GM21526 (cell line): ENCODE results near the gene GABRA1.

Experiments
- ATAC-seq: cut with Tn5 transposase; IDR thresholded peaks from one replicate; pipeline ENCODE4 v1.9.1; 2021; ENCODE audit warnings: moderate library complexity; ENCODE audit not compliant: unreplicated experiment, low FRiP score

GABRA1 gene

GRCh38 chr5:161847941-161848391 is at the start of gene GABRA1:
Gene GABRA1 (plus strand): TSS chr5:161848120. CDS start chr5:161850811, 2,691 bp downstream.
- no peak for ATAC-seq

GRCh38 chr5:161799316-161799715 is 48.6 kb upstream of the GABRA1 start:
- no peak for ATAC-seq

- ATAC-seq, result no peak
Observed at GRCh38 chr5:161804263-161804662, 43.7 kb upstream of the GABRA1 start.

- no peak for ATAC-seq
Observed at GRCh38 chr5:161846746-161847145, 1.2 kb upstream of the GABRA1 start.

- no peak for ATAC-seq
Observed at GRCh38 chr5:161847447-161847846, 473 bp upstream of the GABRA1 start.

GRCh38 chr5:161850491-161850890 is 2.6 kb downstream of the GABRA1 start:
- ATAC-seq, result no peak

GRCh38 chr5:161851691-161852299 is 3.9 kb downstream of the GABRA1 start:
- no peak for ATAC-seq

- no peak for ATAC-seq
Observed at GRCh38 chr5:161857358-161857757, 9.4 kb downstream of the GABRA1 start.

- no peak for ATAC-seq
Observed at GRCh38 chr5:161863259-161863658, 15.3 kb downstream of the GABRA1 start.

GRCh38 chr5:161863811-161864210 is 15.9 kb downstream of the GABRA1 start:
- ATAC-seq, result no peak

GRCh38 chr5:161865510-161865909 is 17.6 kb downstream of the GABRA1 start:
- no peak for ATAC-seq

- ATAC-seq, result no peak
Observed at GRCh38 chr5:161889971-161890370, 42.1 kb downstream of the GABRA1 start.

GRCh38 chr5:161895514-161895913 is 47.6 kb downstream of the GABRA1 start:
- ATAC-seq, result no peak

GRCh38 chr5:161897033-161897432 is 49.1 kb downstream of the GABRA1 start:
- ATAC-seq, result no peak

- ATAC-seq, result no peak
Observed at GRCh38 chr5:161899590-161899989, 51.7 kb downstream of the GABRA1 start.

GRCh38 chr5:161900981-161901380 is 53.1 kb downstream of the GABRA1 start:
- ATAC-seq, result no peak

- no peak for ATAC-seq
Observed at GRCh38 chr5:161921781-161922180, 73.9 kb downstream of the GABRA1 start.

GRCh38 chr5:161924270-161924669 is 76.3 kb downstream of the GABRA1 start:
- ATAC-seq, result no peak

GRCh38 chr5:161925960-161926359 is 78.0 kb downstream of the GABRA1 start:
- ATAC-seq, result no peak

GRCh38 chr5:161934486-161934885 is 86.6 kb downstream of the GABRA1 start:
- no peak for ATAC-seq

- no peak for ATAC-seq
Observed at GRCh38 chr5:161944974-161945373, 97.1 kb downstream of the GABRA1 start.

- no peak for ATAC-seq
Observed at GRCh38 chr5:161946911-161947310, 99.0 kb downstream of the GABRA1 start.
